Keratinocyte (primary cell): Measurements from ENCODE around the gene MMS19.

Source experiments
- CTCF ChIP-seq, 3 experiments: IDR thresholded peaks in 1 of 3; conservative IDR thresholded peaks in 1 of 3; optimal IDR thresholded peaks in 1 of 3; 2 replicates in 2 of 3; 3 replicates in 1 of 3; pipeline versions ENCODE3 to v1.5.1; 2011; ENCODE audit warnings: low read length in 3 of 3, mild to moderate bottlenecking in 3 of 3, moderate library complexity in 2 of 3, control low read depth in 1 of 3, inconsistent platforms in 1 of 3; ENCODE audit not compliant: insufficient read depth in 2 of 3; ENCODE audit errors: extremely low read depth in 1 of 3
- EZH2 ChIP-seq: IDR thresholded peaks from one replicate; pipeline ENCODE4 v1.6.1; 2012; ENCODE audit warnings: inconsistent platforms, mild to moderate bottlenecking, low read length, moderate library complexity

- TF ChIP-seq CTCF (optimal IDR thresholded peaks at IDR 0.05 in 1 of 3, IDR thresholded peaks at IDR 0.05 in 1 of 3, conservative IDR thresholded peaks at IDR 0.05 in 1 of 3; ENCODE audit: extremely low read depth in 1 of 3, insufficient read depth in 2 of 3, low read length in 3 of 3) (no peak), EZH2 (no peak)
These were observed 48.4 kb upstream of the MMS19 start for GRCh38 chr10:97546456-97547270.
